Measurements from ENCODE around the gene ADGRL3.

Gene ADGRL3

GRCh38 chr4:62037571-62037970, 837.4 kb downstream of the ADGRL3 start:
- no peak for DNase-seq

DNA sequence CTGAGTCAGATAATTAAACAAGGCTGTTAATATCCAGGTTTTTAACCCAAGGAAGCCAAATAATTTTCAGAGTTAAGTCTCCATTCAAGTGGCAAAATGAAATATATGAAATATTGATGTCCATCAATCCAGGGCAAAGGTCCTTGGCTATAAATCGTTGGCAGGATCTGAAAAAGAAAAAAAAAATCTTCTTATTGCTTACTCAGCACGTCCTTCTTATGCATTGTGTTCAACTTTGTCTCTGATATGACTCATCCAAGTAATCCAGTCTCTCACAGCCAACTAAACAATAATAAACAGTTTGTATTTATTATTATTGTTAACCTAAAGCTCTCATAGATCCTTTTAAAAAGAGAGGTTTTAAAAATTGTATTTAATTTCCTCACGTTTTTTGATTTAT, 851.2 kb downstream of the ADGRL3 start:
- DNase-seq: no peak

DNA sequence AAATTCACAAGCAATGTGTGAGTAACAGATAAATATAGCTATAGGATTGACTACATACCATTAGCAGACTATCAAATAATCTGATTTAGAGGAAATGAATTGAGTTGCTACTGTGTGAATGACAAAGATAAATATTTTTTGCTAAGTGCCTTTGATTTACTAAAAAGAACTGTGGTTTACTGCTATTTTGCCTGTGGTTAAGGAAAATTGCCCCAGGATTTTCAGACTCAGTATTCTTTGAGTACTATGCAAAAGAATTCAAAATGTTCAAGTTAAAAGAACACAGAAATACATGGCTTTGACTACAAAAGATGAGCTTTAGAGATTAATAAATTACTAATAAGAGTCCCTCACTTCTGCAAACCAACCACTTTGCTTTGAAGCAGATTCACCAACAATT, 853.8 kb downstream of the ADGRL3 start:
- no peak for DNase-seq

DNA sequence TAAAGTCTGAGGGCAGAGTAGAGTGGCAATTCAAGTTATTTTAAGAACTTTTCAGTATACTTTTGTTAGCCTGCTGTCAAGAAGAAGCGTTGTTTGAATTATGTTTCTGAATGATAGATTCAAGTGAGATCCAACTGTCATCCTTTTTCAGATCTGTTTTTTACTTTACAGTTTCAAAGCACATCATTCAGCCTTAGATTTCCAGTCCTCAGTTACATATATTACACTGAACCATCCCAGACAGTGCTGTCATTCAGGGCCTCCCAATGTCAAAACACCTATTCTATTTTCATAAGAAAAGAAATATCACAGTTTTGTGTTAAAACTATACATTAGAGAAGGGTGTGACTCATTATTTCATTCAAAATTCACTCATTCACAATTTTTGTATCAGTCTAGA, 856.9 kb downstream of the ADGRL3 start:
- DNase-seq: no peak

DNA sequence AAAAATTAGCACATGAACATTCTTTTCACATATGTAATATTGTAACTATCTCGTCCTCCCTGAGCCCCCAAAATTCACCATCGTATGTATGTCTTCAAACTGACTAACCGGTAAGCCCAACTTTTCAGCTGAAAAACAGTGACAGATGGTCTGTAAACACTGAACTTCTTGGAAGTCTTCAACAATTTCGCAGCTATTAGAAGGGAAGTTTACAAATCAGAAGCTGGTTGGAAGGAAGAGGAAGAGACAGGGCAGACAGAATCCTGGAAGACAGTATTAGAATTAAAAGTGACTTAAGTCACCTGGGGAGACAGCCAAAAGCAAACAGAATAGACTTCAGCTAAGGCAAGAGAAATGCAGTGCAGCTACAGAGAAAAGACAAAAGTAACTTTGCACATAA, 858.4 kb downstream of the ADGRL3 start:
- DNase-seq: no peak

GRCh38 chr4:62070291-62070852, 870.2 kb downstream of the ADGRL3 start:
- DNase-seq: no peak

DNA sequence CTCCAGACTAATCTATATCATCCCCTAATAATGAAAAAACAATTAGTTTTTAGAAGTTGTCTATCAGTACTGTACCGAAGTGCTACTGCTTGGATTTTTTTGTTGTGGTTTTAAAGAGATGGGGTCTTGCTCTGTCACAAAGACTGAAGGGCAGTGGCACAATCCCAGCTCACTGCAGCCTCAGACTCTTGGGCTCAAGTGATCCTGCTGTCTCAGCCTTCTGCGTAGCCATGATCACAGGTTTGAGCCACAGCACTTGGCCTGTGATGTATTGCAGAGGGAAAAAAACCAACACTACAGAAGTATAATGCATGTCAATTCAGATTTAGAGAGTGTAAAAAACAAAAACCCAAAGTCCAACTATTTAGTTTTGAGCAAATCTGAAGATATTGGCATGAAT, 875.0 kb downstream of the ADGRL3 start:
- DNase-seq: no peak

DNA sequence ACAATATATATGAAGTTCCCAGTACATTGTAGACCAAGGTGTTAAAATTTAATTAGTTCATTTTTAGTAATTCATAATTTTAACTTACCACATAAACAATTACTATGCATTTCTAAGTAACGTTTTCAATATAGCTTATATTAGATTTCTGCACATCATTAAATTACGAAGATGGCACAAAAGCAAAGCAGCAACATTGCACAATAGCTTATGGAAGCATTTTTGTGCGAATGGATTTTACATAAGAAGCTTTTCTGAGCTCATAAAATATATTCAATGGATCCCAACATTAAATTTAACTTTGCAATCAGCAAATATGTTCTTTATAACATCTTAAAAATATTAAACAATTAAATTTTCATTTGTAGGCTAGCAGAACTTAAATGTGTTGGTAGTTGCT, 875.4 kb downstream of the ADGRL3 start:
- no peak for DNase-seq

DNA sequence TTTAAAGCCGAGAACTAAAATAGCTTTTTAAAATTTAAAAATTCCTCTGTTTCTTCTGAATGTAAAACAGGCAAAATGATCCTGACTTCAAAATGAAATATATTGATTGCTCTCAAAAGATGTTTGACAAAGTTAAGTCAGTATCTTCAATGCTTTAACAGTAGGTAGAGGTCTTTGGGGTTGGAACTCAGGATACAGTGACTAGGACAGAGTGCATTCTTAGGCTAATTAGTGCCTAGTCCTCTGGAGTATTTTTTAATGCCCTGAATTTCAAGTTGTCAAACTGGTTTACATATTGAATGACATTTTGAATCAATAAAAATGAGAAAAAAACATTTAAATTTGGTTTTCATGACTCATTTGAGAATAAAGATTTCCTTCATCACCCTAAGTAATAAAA, 877.3 kb downstream of the ADGRL3 start:
- no peak for DNase-seq

GRCh38 chr4:62080431-62080830, 880.3 kb downstream of the ADGRL3 start:
- no peak for DNase-seq

DNA sequence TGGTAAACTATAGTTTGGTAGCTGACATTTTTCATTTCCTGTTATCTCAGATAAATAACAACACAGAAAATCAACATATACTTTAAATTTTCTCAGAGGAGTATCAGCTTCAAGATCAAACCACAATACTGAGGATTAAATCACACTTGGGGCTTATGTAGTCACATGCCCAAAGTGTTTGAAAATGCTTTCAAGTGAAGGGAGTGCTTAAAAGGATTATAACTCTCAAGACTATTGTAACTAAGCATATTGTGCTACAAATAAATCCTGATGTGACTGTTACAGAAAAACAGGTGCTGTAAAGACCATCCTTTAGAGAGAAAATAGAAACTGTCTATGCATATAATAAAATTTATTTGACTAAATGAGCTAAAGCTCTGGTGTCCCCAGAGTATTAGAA, 887.6 kb downstream of the ADGRL3 start:
- no peak for DNase-seq

- DNase-seq: no peak
Observed at GRCh38 chr4:62093735-62094134, 893.6 kb downstream of the ADGRL3 start.

- no peak for DNase-seq
Observed at GRCh38 chr4:62096881-62097280, 896.8 kb downstream of the ADGRL3 start.

DNA sequence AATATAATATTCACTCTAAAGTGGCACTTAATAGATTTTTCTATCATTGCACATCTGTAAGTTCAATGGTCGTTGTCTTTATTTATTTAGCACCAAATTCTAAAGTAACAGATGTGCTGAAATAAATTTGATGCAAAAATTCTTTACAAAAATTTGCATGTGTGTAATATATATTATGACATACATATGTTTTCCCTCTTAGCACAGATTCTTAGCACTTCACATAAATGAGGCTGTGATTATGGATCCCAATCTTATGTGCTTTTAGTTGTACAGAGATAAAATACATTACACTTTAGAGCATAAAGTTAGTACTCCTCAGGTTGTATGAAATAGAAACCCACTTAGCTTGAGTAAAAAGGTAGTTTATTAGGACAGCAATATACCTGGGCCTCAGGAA, 915.1 kb downstream of the ADGRL3 start:
- DNase-seq: no peak

DNA sequence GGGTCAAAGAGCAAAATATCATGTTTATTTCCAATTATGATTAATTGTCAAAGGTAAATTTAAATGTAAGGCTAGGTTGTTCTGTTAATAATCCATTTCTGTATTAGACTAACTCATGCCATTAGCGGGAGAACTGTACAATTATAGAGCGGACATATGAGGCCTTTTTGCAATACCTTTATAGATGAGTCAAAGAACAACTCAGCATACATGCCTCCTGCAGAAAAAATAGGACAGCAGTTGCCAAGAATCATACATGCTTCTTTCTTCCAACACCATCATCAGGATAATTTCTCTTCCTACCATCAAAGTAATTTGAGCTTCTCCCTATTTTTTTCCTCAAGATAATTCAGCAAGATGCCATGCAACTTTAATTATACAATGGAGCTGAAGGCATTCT, 917.8 kb downstream of the ADGRL3 start:
- no peak for DNase-seq

DNA sequence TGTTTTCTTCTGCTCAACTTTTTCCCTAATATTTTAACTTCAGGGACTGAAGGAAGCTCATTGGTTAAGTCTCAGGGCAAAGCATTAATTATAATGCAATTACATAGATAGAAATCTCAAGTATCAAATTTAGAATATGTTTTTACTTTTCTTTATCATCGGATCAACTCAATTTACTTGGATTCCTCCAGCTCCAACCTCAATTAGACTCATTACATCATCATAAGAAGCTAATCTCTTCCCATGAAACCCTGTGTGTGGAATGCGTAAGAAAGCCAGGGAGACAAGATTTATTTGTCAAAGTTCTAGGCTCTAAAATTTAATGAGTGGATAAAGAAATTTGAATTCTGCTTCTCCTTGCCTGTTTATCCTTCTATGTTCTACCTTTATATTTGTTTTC, 918.4 kb downstream of the ADGRL3 start:
- DNase-seq: no peak

DNA sequence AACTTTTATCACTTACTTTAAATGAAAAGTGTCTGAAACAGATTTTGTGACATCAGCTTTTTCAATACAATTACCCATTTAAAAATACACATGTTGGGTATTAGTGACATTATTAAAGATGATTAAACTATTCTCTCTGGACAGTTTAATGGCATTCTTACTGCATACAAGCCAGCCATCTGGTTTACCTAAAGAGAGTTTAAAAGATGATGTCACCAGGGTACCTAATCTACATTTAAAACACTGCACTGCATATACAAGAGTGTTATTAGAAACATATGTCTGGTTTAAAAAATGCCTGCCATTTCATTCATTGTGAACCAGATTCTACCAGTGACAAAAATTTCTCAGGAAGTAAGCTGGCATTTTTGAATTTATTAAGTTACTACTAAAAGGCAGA, 919.1 kb downstream of the ADGRL3 start:
- DNase-seq: no peak

- DNase-seq: no peak
Observed at GRCh38 chr4:62126064-62126732, 926.1 kb downstream of the ADGRL3 start.
